CD4-positive, alpha-beta T cell (primary cell): ENCODE data around the gene CCDC12. TPM values are rescaled to one million over a fixed set of nuclear protein-coding genes. Genes with fewer than 3 reads are reported as not detected.

Experiments
- ATAC-seq: fragments of 200-7000 bp; cut with Tn5 transposase; one replicate; pipeline ENCODE4 v1.10.0; 2022; ENCODE audit warnings: mild to moderate bottlenecking; ENCODE audit not compliant: poor library complexity
- CTCF ChIA-PET: fragments of 350-600 bp; sonication (Branson Sonifier 250); formaldehyde crosslinking; loops from one replicate; lab custom pipeline; 2021; ENCODE audit warnings: antibody characterized with exemption, inconsistent platforms; lab: Charles Lee
- POLR2A ChIA-PET: fragments of 350-600 bp; sonication (Branson Sonifier 250); formaldehyde crosslinking; loops from one replicate; lab custom pipeline; 2021; ENCODE audit warnings: antibody characterized with exemption, inconsistent platforms; lab: Charles Lee
- DNase-seq, 14 experiments: peaks; one replicate each; pipeline ENCODE4 v3.0.0-alpha.2; 2013 to 2020; ENCODE audit warnings: mixed read lengths in 2 of 14
- H3K27ac ChIP-seq, 2 donors: one replicate each; pipeline versions ENCODE4 v1.5.1 to v1.7.0; 2013; ENCODE audit warnings: low read length in 2 of 2, low read depth in 1 of 2, mild to moderate bottlenecking in 1 of 2
- H3K27me3 ChIP-seq, 2 experiments: 1 replicate in 1 of 2; 2 replicates in 1 of 2; pipeline versions ENCODE4 v1.6.1 to v1.7.0; 2013; ENCODE audit warnings: low read length in 2 of 2, control low read depth in 1 of 2, mild to moderate bottlenecking in 1 of 2, moderate library complexity in 1 of 2; ENCODE audit not compliant: insufficient read depth in 2 of 2, control insufficient read depth in 1 of 2
- H3K36me3 ChIP-seq: one replicate; pipeline ENCODE4 v1.6.1; 2013; ENCODE audit warnings: low read length, control low read depth; ENCODE audit not compliant: insufficient read depth
- H3K4me1 ChIP-seq: one replicate; pipeline ENCODE4 v1.6.1; 2013; ENCODE audit warnings: low read length, control low read depth; ENCODE audit not compliant: insufficient read depth
- H3K4me3 ChIP-seq: one replicate; pipeline ENCODE4 v1.5.1; 2013; ENCODE audit warnings: mild to moderate bottlenecking, low read length, moderate library complexity
- H3K9me3 ChIP-seq, 2 experiments: 1 replicate in 1 of 2; 2 replicates in 1 of 2; pipeline versions ENCODE4 v1.6.1 to v1.7.0; 2013; ENCODE audit warnings: low read length in 2 of 2, mild to moderate bottlenecking in 2 of 2, control low read depth in 1 of 2, moderate library complexity in 1 of 2; ENCODE audit not compliant: control insufficient read depth in 1 of 2, insufficient read depth in 1 of 2
- H3K27ac Mint-ChIP-seq: one replicate; pipeline ENCODE4 v1.8.0; 2020; ENCODE audit warnings: mixed read lengths
- H3K27me3 Mint-ChIP-seq: one replicate; pipeline ENCODE4 v1.8.0; 2021; ENCODE audit warnings: mixed read lengths
- H3K36me3 Mint-ChIP-seq: one replicate; pipeline ENCODE4 v1.8.0; 2021; ENCODE audit warnings: low read depth, mixed read lengths
- H3K4me1 Mint-ChIP-seq: one replicate; pipeline ENCODE4 v1.8.0; 2021; ENCODE audit warnings: low read depth, mixed read lengths
- H3K4me3 Mint-ChIP-seq: one replicate; pipeline ENCODE4 v1.8.0; 2020; ENCODE audit warnings: mild to moderate bottlenecking, mixed read lengths
- H3K9me3 Mint-ChIP-seq: one replicate; pipeline ENCODE4 v1.8.0; 2020; ENCODE audit warnings: mixed read lengths
- intact Hi-C, 2 experiments: fragments of 100-400 bp; cut with DNase I in 1 of 2; cut with micrococcal nuclease in 1 of 2; formaldehyde crosslinking; loops; one replicate each; pipeline versions ENCODE4 v1.15.1 to v1.9.0; 2023 to 2025; cut with DNase I, micrococcal nuclease
- total RNA-seq, 174 experiments: library from RNA in 2 of 174; stranded (reverse) in 2 of 174; gene quantifications; one replicate each; pipeline ENCODE4 v1.2.3 and lab custom pipeline; 2021 to 2026
- TF ChIP-seq, protein P1 (sequence below): fragments of 200-600 bp; IDR thresholded peaks from one replicate; pipeline ENCODE4 v1.8.0; 2022; ENCODE audit warnings: antibody characterized with exemption, mild to moderate bottlenecking

The CCDC12 gene
- total RNA-seq, 2 experiments from 2014 or later, result 57.5 to 59.5 TPM

DNA sequence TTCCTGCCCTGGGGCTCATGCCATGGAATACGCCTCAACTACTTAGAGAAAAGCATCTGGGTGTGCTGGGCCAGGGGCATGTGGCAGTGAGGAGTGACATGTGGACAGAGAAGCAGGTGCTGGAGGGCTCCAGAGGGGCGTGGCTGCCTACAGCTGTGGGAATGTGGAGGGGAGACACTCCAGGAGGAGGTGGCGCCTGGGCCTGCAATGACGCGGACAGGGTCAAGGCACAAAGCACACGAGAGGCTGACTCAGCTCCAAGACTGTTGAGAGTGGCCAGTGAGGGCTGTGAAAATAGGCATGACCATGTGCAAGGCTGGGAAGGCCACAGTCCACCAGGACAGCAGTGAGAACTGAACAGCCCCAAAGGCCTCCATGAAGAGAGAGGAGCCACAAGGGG is 50.5 kb downstream of the CCDC12 start:
- Mint-ChIP-seq H3K4me1 (peaks cover 59% of the 10 kb centered on the region), H3K4me3 (peak overlapping the region; percentile 30), H3K27ac (peak overlapping the region; percentile 65), H3K9me3 (no peaks in the 10 kb centered on the region), H3K27me3 (no peaks in the 10 kb centered on the region), H3K36me3 (peaks cover 83% of the 10 kb centered on the region)
- ATAC-seq (no peak), DNase-seq (peak in 1 of 14 experiments; percentile 50)
- ChIA-PET POLR2A (interaction anchor here (1.0 kb wide), 1 partner anchor 70 kb away, joined by 4 read pairs; no protein-coding TSS in a partner anchor), CTCF (interaction anchor here (1.2 kb wide), 1 partner anchor 54 kb away, joined by 3 read pairs; no protein-coding TSS in a partner anchor)
- intact Hi-C loops, result no loop called here
- Histone ChIP-seq H3K4me3 (no peak overlapping the region), H3K27me3 (no peaks in the 10 kb centered on the region), H3K36me3 (peaks cover 61% of the 10 kb centered on the region), H3K9me3 (peaks cover 0 to 3% of the 10 kb centered on the region in 2 experiments), H3K27ac (peak overlapping the region in 1 of 2 donors; percentile 41), H3K4me1 (peaks cover 65% of the 10 kb centered on the region)
- TF ChIP-seq, protein P1, sequence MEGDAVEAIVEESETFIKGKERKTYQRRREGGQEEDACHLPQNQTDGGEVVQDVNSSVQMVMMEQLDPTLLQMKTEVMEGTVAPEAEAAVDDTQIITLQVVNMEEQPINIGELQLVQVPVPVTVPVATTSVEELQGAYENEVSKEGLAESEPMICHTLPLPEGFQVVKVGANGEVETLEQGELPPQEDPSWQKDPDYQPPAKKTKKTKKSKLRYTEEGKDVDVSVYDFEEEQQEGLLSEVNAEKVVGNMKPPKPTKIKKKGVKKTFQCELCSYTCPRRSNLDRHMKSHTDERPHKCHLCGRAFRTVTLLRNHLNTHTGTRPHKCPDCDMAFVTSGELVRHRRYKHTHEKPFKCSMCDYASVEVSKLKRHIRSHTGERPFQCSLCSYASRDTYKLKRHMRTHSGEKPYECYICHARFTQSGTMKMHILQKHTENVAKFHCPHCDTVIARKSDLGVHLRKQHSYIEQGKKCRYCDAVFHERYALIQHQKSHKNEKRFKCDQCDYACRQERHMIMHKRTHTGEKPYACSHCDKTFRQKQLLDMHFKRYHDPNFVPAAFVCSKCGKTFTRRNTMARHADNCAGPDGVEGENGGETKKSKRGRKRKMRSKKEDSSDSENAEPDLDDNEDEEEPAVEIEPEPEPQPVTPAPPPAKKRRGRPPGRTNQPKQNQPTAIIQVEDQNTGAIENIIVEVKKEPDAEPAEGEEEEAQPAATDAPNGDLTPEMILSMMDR, result no peak

DNA sequence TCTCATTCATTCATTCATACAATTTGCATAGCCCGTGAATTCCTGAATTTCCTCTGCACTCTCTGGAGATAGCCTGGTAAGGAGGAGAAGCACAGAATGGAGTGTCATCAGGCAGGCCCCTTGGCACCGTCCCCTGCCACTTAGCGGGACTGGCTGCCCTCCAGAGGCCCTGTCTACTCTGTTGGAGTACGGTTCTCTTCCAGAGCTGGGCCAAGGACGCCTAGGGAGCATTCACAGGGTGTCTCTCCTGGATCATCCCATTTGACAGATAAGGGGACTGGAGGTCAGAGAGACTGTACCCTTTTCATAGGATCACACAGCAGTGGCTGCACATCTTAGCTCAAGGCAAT is 51.0 kb downstream of the CCDC12 start:
- Histone ChIP-seq H3K27ac (no peak overlapping the region), H3K4me3 (no peak overlapping the region), H3K4me1 (peaks cover 60% of the 10 kb centered on the region), H3K27me3 (no peaks in the 10 kb centered on the region), H3K36me3 (peaks cover 66% of the 10 kb centered on the region), H3K9me3 (peaks cover 0 to 3% of the 10 kb centered on the region in 2 experiments)
- peaks cover 83% of the 10 kb centered on the region for H3K36me3 Mint-ChIP-seq
- TF ChIP-seq, protein P1, result no peak
- H3K4me3 Mint-ChIP-seq, result no peak overlapping the region
- H3K27me3 Mint-ChIP-seq, result no peaks in the 10 kb centered on the region
- ATAC-seq, result no peak
- CTCF ChIA-PET, result no interaction called here
- intact Hi-C loops, result no loop called here
- peak overlapping the region; percentile 65 for H3K27ac Mint-ChIP-seq
- H3K4me1 Mint-ChIP-seq, result peaks cover 55% of the 10 kb centered on the region
- POLR2A ChIA-PET, result no interaction called here
- no peak for DNase-seq
- no peaks in the 10 kb centered on the region for H3K9me3 Mint-ChIP-seq

DNA sequence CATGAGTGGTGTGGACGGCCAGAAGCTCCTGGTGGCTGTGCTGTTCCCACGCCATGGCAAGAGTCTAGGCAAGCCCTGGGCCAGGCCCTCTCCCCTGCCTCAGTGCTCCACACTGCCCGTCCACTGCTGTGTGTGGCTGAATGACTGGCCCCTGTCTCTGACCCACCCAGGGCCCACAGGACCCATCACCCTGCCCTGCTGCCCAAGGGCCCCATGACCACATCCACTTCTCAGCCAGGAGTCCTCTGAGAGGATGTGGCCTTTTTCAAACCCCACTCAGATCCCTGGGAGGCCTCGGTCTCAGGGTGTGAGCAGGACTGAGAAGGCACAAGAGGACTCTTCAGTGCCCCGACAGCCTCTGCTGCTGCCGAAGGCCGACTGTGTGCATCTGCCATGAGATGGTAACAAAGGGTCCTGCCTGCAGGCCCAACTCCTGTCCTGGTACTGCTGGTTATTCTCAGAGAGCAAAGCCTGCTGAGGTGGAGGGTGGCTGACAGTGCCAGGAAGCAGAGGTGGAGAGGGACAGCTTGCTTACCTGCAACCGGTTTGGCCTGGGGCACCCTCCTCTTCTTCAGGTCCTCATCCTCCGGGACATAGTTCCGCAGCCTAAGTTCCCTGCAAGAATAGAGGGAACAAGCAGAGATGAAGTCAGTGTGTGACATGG is 51.5 kb downstream of the CCDC12 start:
- Mint-ChIP-seq H3K27me3 (no peaks in the 10 kb centered on the region), H3K36me3 (peaks cover 86% of the 10 kb centered on the region), H3K4me1 (peaks cover 49% of the 10 kb centered on the region), H3K4me3 (no peak overlapping the region), H3K27ac (no peak overlapping the region), H3K9me3 (no peaks in the 10 kb centered on the region)
- no peak for DNase-seq
- H3K9me3 ChIP-seq, result peaks cover 0 to 3% of the 10 kb centered on the region in 2 experiments
- TF ChIP-seq, protein P1, result no peak
- POLR2A ChIA-PET, result no interaction called here
- intact Hi-C loops, result loop anchor here in 1 of 2 experiments (5.0 kb wide), 1 partner anchor 397 kb away; no protein-coding TSS in a partner anchor
- H3K27ac ChIP-seq, result no peak overlapping the region
- H3K36me3 ChIP-seq, result peaks cover 71% of the 10 kb centered on the region
- ATAC-seq, result no peak
- CTCF ChIA-PET, result no interaction called here
- no peak overlapping the region for H3K4me3 ChIP-seq
- H3K4me1 ChIP-seq, result peaks cover 55% of the 10 kb centered on the region
- H3K27me3 ChIP-seq, result no peaks in the 10 kb centered on the region
